ENCODE measurements around the gene DIO3.
A peak's percentile ranks its signal among the peaks of the same experiment; 100 is the strongest.

DIO3 gene

GRCh38 chr14:101600336-101600890 is 39.1 kb downstream of the DIO3 start:
- DNase-seq, result peak; percentile 2
- Mint-ChIP-seq H3K27ac (no peak overlapping the region), H3K27me3 (peaks cover 5% of the 10 kb centered on the region), H3K36me3 (ENCODE audit: low read depth) (peaks cover 6% of the 10 kb centered on the region), H3K9me3 (peaks cover 10% of the 10 kb centered on the region), H3K4me1 (ENCODE audit: low read depth) (peaks cover 37% of the 10 kb centered on the region), H3K4me3 (no peak overlapping the region)

- peak; percentile 24 for DNase-seq
- no peak overlapping the region for H3K4me3 Mint-ChIP-seq
- H3K9me3 Mint-ChIP-seq, result peaks cover 6% of the 10 kb centered on the region
- peaks cover 30% of the 10 kb centered on the region for H3K4me1 Mint-ChIP-seq (ENCODE audit: low read depth)
- H3K27ac Mint-ChIP-seq, result no peak overlapping the region
- H3K36me3 Mint-ChIP-seq (ENCODE audit: low read depth), result peaks cover 5% of the 10 kb centered on the region
- peaks cover 11% of the 10 kb centered on the region for H3K27me3 Mint-ChIP-seq
Observed at GRCh38 chr14:101600891-101601605, 39.8 kb downstream of the DIO3 start.

- Mint-ChIP-seq H3K36me3 (ENCODE audit: low read depth) (no peaks in the 10 kb centered on the region), H3K4me1 (ENCODE audit: low read depth) (peaks cover 22% of the 10 kb centered on the region), H3K27me3 (peaks cover 19% of the 10 kb centered on the region), H3K9me3 (no peaks in the 10 kb centered on the region), H3K27ac (no peak overlapping the region), H3K4me3 (no peak overlapping the region)
- DNase-seq, result no peak
Observed at GRCh38 chr14:101601606-101602465, 40.5 kb downstream of the DIO3 start.

GRCh38 chr14:101602466-101602840 is 41.2 kb downstream of the DIO3 start:
- Mint-ChIP-seq H3K4me3 (no peak overlapping the region), H3K9me3 (no peaks in the 10 kb centered on the region), H3K27me3 (peaks cover 20% of the 10 kb centered on the region), H3K4me1 (ENCODE audit: low read depth) (peaks cover 16% of the 10 kb centered on the region), H3K36me3 (ENCODE audit: low read depth) (no peaks in the 10 kb centered on the region), H3K27ac (no peak overlapping the region)
- peak; percentile 20 for DNase-seq

GRCh38 chr14:101603096-101603495 is 41.8 kb downstream of the DIO3 start:
- Mint-ChIP-seq H3K36me3 (ENCODE audit: low read depth) (no peaks in the 10 kb centered on the region), H3K27ac (no peak overlapping the region), H3K27me3 (peaks cover 22% of the 10 kb centered on the region)

GRCh38 chr14:101604228-101604934 is 43.1 kb downstream of the DIO3 start:
- H3K27me3 Mint-ChIP-seq, result peaks cover 28% of the 10 kb centered on the region
- peak; percentile 16 for DNase-seq
- H3K4me3 Mint-ChIP-seq, result no peak overlapping the region
- no peaks in the 10 kb centered on the region for H3K36me3 Mint-ChIP-seq (ENCODE audit: low read depth)
- H3K4me1 Mint-ChIP-seq (ENCODE audit: low read depth), result no peaks in the 10 kb centered on the region
- H3K9me3 Mint-ChIP-seq, result no peaks in the 10 kb centered on the region
- H3K27ac Mint-ChIP-seq, result no peak overlapping the region

More at GRCh38 chr14:101603096-101603495, 41.8 kb downstream of the DIO3 start:
- H3K4me1 Mint-ChIP-seq (ENCODE audit: low read depth), result peaks cover 10% of the 10 kb centered on the region
- peak; percentile 2 for DNase-seq
- H3K9me3 Mint-ChIP-seq, result no peaks in the 10 kb centered on the region
- no peak overlapping the region for H3K4me3 Mint-ChIP-seq

GRCh38 chr14:101604935-101605780 is 43.9 kb downstream of the DIO3 start:
- no peak overlapping the region for H3K27ac Mint-ChIP-seq
- peaks cover 33% of the 10 kb centered on the region for H3K27me3 Mint-ChIP-seq
- no peak overlapping the region for H3K4me3 Mint-ChIP-seq
- H3K4me1 Mint-ChIP-seq (ENCODE audit: low read depth), result no peaks in the 10 kb centered on the region
- no peaks in the 10 kb centered on the region for H3K9me3 Mint-ChIP-seq
- H3K36me3 Mint-ChIP-seq (ENCODE audit: low read depth), result no peaks in the 10 kb centered on the region
- peak; percentile 12 for DNase-seq

GRCh38 chr14:101605836-101606235 is 44.5 kb downstream of the DIO3 start:
- H3K4me1 Mint-ChIP-seq (ENCODE audit: low read depth), result no peaks in the 10 kb centered on the region

More at GRCh38 chr14:101605836-101606235, 44.5 kb downstream of the DIO3 start:
- no peak for DNase-seq
- H3K4me3 Mint-ChIP-seq, result no peak overlapping the region
- H3K27me3 Mint-ChIP-seq, result peaks cover 38% of the 10 kb centered on the region
- no peaks in the 10 kb centered on the region for H3K36me3 Mint-ChIP-seq (ENCODE audit: low read depth)
- no peak overlapping the region for H3K27ac Mint-ChIP-seq
- no peaks in the 10 kb centered on the region for H3K9me3 Mint-ChIP-seq
